Vagina (tissue), 2 donors: ENCODE measurements around the gene PDIA6. TPM values are rescaled to one million over a fixed set of nuclear protein-coding genes. Genes with fewer than 3 reads are reported as not detected.

Source experiments
- DNase-seq, 2 donors: peaks; one replicate each; pipeline ENCODE4 v3.0.0-alpha.2; 2017; ENCODE audit errors: extremely low spot score in 2 of 2
- H3K27ac ChIP-seq: fragments of 200-600 bp; sonication (generic); one replicate; pipeline ENCODE4 v1.5.1; 2019
- H3K27me3 ChIP-seq: fragments of 200-600 bp; sonication (generic); one replicate; pipeline ENCODE4 v1.5.1; 2019
- H3K36me3 ChIP-seq, 2 donors: fragments of 200-600 bp; sonication (generic); one replicate each; pipeline ENCODE4 v1.5.1; 2017 to 2019
- H3K4me1 ChIP-seq: fragments of 200-600 bp; sonication (generic); one replicate; pipeline ENCODE4 v1.5.1; 2019
- H3K4me3 ChIP-seq, 2 donors: fragments of 200-600 bp; sonication (generic); 1 replicate in 1 of 2; 2 replicates in 1 of 2; pipeline ENCODE4 v1.5.1; 2016 to 2019
- H3K9me3 ChIP-seq: fragments of 200-600 bp; sonication (generic); one replicate; pipeline ENCODE4 v1.5.1; 2019
- CTCF ChIP-seq, 3 experiments: fragments of 450-650 bp in 2 of 3; fragments of 200-600 bp in 1 of 3; sonication (generic) in 1 of 3; IDR thresholded peaks; one replicate each; pipeline ENCODE4 v1.5.1; 2017 to 2019; ENCODE audit warnings: antibody characterized with exemption in 3 of 3, mild to moderate bottlenecking in 2 of 3, moderate library complexity in 2 of 3
- POLR2A ChIP-seq, 2 donors: fragments of 450-650 bp; IDR thresholded peaks; one replicate each; pipeline ENCODE4 v1.6.1; 2017; ENCODE audit warnings: antibody characterized with exemption in 2 of 2, mild to moderate bottlenecking in 2 of 2, moderate library complexity in 2 of 2
- POLR2AphosphoS5 ChIP-seq, 2 donors: sonication (generic); formaldehyde crosslinking; IDR thresholded peaks; one replicate each; pipeline ENCODE4 v1.9.0; 2017; ENCODE audit warnings: antibody characterized with exemption in 2 of 2, mild to moderate bottlenecking in 2 of 2, low read depth in 1 of 2; ENCODE audit not compliant: insufficient read depth in 1 of 2
- intact Hi-C: fragments of 100-400 bp; cut with DNase I; formaldehyde crosslinking; loops from one replicate; pipeline ENCODE4 v1.15.1; 2023
- total RNA-seq: library from RNA; depleted of rRNA; stranded (reverse); fragments of >200 nt; gene quantifications from one replicate; pipeline ENCODE4 v1.2.3, GENCODE V29; 2016

The PDIA6 gene
- total RNA-seq, 1 donor from 2014 or later = 55.0 TPM

GRCh38 chr2:10765461-10765860 is 47.1 kb downstream of the PDIA6 start:
- no peaks in the 10 kb centered on the region for H3K27me3 ChIP-seq
- TF ChIP-seq POLR2AphosphoS5 (IDR thresholded peaks at IDR 0.05; ENCODE audit: insufficient read depth in 1 of 2, low read depth in 1 of 2) (no peak), POLR2A (IDR thresholded peaks at IDR 0.05) (no peak), CTCF (IDR thresholded peaks at IDR 0.05) (no peak)
- H3K36me3 ChIP-seq = no peaks in the 10 kb centered on the region
- intact Hi-C loops = no loop called here
- H3K27ac ChIP-seq = no peak overlapping the region
- no peaks in the 10 kb centered on the region for H3K4me1 ChIP-seq
- no peak overlapping the region for H3K4me3 ChIP-seq
- no peaks in the 10 kb centered on the region for H3K9me3 ChIP-seq
- no peak for DNase-seq

GRCh38 chr2:10764896-10765295 is 47.7 kb downstream of the PDIA6 start:
- no peak for TF ChIP-seq CTCF (IDR thresholded peaks at IDR 0.05)
- no peak for TF ChIP-seq POLR2AphosphoS5 (IDR thresholded peaks at IDR 0.05; ENCODE audit: insufficient read depth in 1 of 2, low read depth in 1 of 2)
- TF ChIP-seq POLR2A (IDR thresholded peaks at IDR 0.05) = no peak
- Histone ChIP-seq H3K27ac (no peak overlapping the region), H3K4me3 (no peak overlapping the region), H3K4me1 (no peaks in the 10 kb centered on the region), H3K27me3 (no peaks in the 10 kb centered on the region), H3K9me3 (no peaks in the 10 kb centered on the region), H3K36me3 (no peaks in the 10 kb centered on the region)
- intact Hi-C loops = no loop called here
- no peak for DNase-seq

- TF ChIP-seq POLR2AphosphoS5 (IDR thresholded peaks at IDR 0.05; ENCODE audit: insufficient read depth in 1 of 2, low read depth in 1 of 2) (no peak), CTCF (IDR thresholded peaks at IDR 0.05) (no peak), POLR2A (IDR thresholded peaks at IDR 0.05) (no peak)
- H3K27me3 ChIP-seq = no peaks in the 10 kb centered on the region
- H3K36me3 ChIP-seq = no peaks in the 10 kb centered on the region
- no peak for DNase-seq
- intact Hi-C loops = no loop called here
- H3K4me1 ChIP-seq = no peaks in the 10 kb centered on the region
- H3K9me3 ChIP-seq = no peaks in the 10 kb centered on the region
- H3K4me3 ChIP-seq = no peak overlapping the region
- H3K27ac ChIP-seq = no peak overlapping the region
Measured at GRCh38 chr2:10764096-10764785, 48.3 kb downstream of the PDIA6 start.

GRCh38 chr2:10763461-10763800 is 49.2 kb downstream of the PDIA6 start:
- H3K4me1 ChIP-seq = no peaks in the 10 kb centered on the region
- no peaks in the 10 kb centered on the region for H3K36me3 ChIP-seq
- no peak overlapping the region for H3K4me3 ChIP-seq
- H3K27ac ChIP-seq = no peak overlapping the region
- intact Hi-C loops = no loop called here
- no peaks in the 10 kb centered on the region for H3K27me3 ChIP-seq
- H3K9me3 ChIP-seq = no peaks in the 10 kb centered on the region
- no peak for DNase-seq
- TF ChIP-seq POLR2AphosphoS5 (IDR thresholded peaks at IDR 0.05; ENCODE audit: insufficient read depth in 1 of 2, low read depth in 1 of 2) = no peak
- no peak for TF ChIP-seq POLR2A (IDR thresholded peaks at IDR 0.05)
- no peak for TF ChIP-seq CTCF (IDR thresholded peaks at IDR 0.05)

GRCh38 chr2:10762651-10763460 is 49.7 kb downstream of the PDIA6 start:
- TF ChIP-seq CTCF (IDR thresholded peaks at IDR 0.05) = no peak
- TF ChIP-seq POLR2AphosphoS5 (IDR thresholded peaks at IDR 0.05; ENCODE audit: insufficient read depth in 1 of 2, low read depth in 1 of 2) = no peak
- no peak for TF ChIP-seq POLR2A (IDR thresholded peaks at IDR 0.05)
- Histone ChIP-seq H3K4me3 (no peak overlapping the region), H3K27ac (no peak overlapping the region), H3K4me1 (no peaks in the 10 kb centered on the region), H3K27me3 (no peaks in the 10 kb centered on the region), H3K36me3 (no peaks in the 10 kb centered on the region), H3K9me3 (no peaks in the 10 kb centered on the region)
- no peak for DNase-seq
- intact Hi-C loops = no loop called here
